Measurements from ENCODE around the gene WNT7B.

DNA sequence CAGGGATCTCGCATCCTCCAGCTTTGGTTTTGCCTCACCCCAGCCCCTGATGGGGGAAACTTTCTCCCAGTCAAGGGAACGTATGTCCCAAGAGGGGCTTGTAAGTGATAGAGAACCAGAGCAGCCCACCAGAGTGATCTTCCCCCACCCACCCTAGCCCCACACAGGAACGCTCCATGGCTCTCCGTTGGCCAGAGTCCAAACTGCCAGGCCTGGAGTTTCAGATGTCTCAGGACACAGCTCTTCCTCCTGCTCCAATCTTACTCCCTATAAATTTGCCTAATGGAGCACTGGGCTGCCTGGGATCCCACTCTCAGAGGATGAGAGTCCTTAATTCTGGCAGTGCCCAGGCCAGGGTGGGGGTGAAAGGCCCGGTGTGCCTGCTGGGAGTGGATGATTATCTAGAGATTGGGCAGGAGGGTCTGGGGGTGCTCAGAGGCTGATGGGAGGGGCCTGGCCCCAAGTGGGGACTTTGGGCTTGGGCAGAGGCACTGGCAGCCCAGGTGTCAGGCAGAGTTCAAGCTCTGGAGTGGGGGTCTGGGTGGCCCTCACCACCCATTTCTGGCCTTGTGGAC, 79.9 kb downstream of the WNT7B start:
- TF ChIP-seq, protein P1, sequence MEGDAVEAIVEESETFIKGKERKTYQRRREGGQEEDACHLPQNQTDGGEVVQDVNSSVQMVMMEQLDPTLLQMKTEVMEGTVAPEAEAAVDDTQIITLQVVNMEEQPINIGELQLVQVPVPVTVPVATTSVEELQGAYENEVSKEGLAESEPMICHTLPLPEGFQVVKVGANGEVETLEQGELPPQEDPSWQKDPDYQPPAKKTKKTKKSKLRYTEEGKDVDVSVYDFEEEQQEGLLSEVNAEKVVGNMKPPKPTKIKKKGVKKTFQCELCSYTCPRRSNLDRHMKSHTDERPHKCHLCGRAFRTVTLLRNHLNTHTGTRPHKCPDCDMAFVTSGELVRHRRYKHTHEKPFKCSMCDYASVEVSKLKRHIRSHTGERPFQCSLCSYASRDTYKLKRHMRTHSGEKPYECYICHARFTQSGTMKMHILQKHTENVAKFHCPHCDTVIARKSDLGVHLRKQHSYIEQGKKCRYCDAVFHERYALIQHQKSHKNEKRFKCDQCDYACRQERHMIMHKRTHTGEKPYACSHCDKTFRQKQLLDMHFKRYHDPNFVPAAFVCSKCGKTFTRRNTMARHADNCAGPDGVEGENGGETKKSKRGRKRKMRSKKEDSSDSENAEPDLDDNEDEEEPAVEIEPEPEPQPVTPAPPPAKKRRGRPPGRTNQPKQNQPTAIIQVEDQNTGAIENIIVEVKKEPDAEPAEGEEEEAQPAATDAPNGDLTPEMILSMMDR (conservative IDR thresholded peaks at IDR 0.05; ENCODE audit: low read depth, low read length): no peak
- TF ChIP-seq EZH2 (IDR thresholded peaks at IDR 0.05; ENCODE audit: borderline replicate concordance, low read depth, low read length, poor library complexity, severe bottlenecking): no peak
